Tibial artery (tissue), 4 donors: Measurements from ENCODE around the gene AQP2.

Experiments
- DNase-seq, 2 donors: peaks; one replicate each; pipeline ENCODE4 v3.0.0-alpha.2; 2019
- H3K27ac ChIP-seq, 2 donors: fragments of 200-600 bp; sonication (generic) in 1 of 2; 1 replicate in 1 of 2; 2 replicates in 1 of 2; pipeline ENCODE4 v1.5.1; 2018 to 2019; ENCODE audit warnings: mild to moderate bottlenecking in 1 of 2
- H3K27me3 ChIP-seq, 2 donors: fragments of 200-600 bp; sonication (generic) in 1 of 2; one replicate each; pipeline versions ENCODE4 v1.5.1 to v1.6.0; 2016 to 2019
- H3K36me3 ChIP-seq, 3 donors: fragments of 200-600 bp; sonication (generic) in 2 of 3; one replicate each; pipeline ENCODE4 v1.5.1; 2016 to 2019; ENCODE audit warnings: mild to moderate bottlenecking in 2 of 3
- H3K4me1 ChIP-seq, 4 donors: fragments of 200-600 bp; sonication (generic) in 2 of 4; 1 replicate in 3 of 4; 2 replicates in 1 of 4; pipeline ENCODE4 v1.5.1; 2016 to 2019
- H3K4me3 ChIP-seq, 2 donors: fragments of 200-600 bp; sonication (generic) in 1 of 2; 1 replicate in 1 of 2; 2 replicates in 1 of 2; pipeline ENCODE4 v1.5.1; 2018 to 2019; ENCODE audit warnings: mild to moderate bottlenecking in 2 of 2
- H3K9me3 ChIP-seq, 3 donors: fragments of 200-600 bp; sonication (generic) in 1 of 3; one replicate each; pipeline ENCODE4 v1.5.1; 2016 to 2019
- CTCF ChIP-seq, 2 experiments: fragments of 200-600 bp in 1 of 2; fragments of 450-650 bp in 1 of 2; IDR thresholded peaks; one replicate each; pipeline ENCODE4 v1.5.1; 2017 to 2019; ENCODE audit warnings: antibody characterized with exemption in 2 of 2, mild to moderate bottlenecking in 1 of 2, moderate library complexity in 1 of 2
- intact Hi-C: fragments of 100-400 bp; cut with DNase I; formaldehyde crosslinking; loops from one replicate; pipeline ENCODE4 v1.15.0; 2023; ENCODE audit warnings: low total_unique reads

Gene AQP2

GRCh38 chr12:49952391-49953055 is 2.0 kb downstream of the AQP2 start:
- peak in 1 of 2 donors; percentile 32 for DNase-seq
- no peak overlapping the region for H3K4me3 ChIP-seq
- no peaks in the 10 kb centered on the region for H3K9me3 ChIP-seq
- peaks cover 0 to 53% of the 10 kb centered on the region in 2 donors for H3K27me3 ChIP-seq
- peaks cover 0 to 7% (median 0%) of the 10 kb centered on the region in 4 donors for H3K4me1 ChIP-seq
- intact Hi-C loops: no loop called here
- H3K36me3 ChIP-seq: no peaks in the 10 kb centered on the region
- H3K27ac ChIP-seq: no peak overlapping the region
- no peak for TF ChIP-seq CTCF (IDR thresholded peaks at IDR 0.05)

- DNase-seq: peak in 1 of 2 donors; percentile 48
- H3K4me3 ChIP-seq: no peak overlapping the region
- H3K27ac ChIP-seq: no peak overlapping the region
- H3K36me3 ChIP-seq: no peaks in the 10 kb centered on the region
- intact Hi-C loops: no loop called here
- H3K9me3 ChIP-seq: no peaks in the 10 kb centered on the region
- no peak for TF ChIP-seq CTCF (IDR thresholded peaks at IDR 0.05)
- H3K27me3 ChIP-seq: peaks cover 0 to 59% of the 10 kb centered on the region in 2 donors
- H3K4me1 ChIP-seq: peaks cover 0 to 7% (median 0%) of the 10 kb centered on the region in 4 donors
These were observed 2.6 kb downstream of the AQP2 start for GRCh38 chr12:49953151-49953550.

- Histone ChIP-seq H3K4me1 (peaks cover 0 to 7% (median 0%) of the 10 kb centered on the region in 4 donors), H3K9me3 (no peaks in the 10 kb centered on the region), H3K4me3 (no peak overlapping the region), H3K36me3 (no peaks in the 10 kb centered on the region), H3K27me3 (peaks cover 0 to 70% of the 10 kb centered on the region in 2 donors), H3K27ac (no peak overlapping the region)
- intact Hi-C loops: no loop called here
- TF ChIP-seq CTCF (IDR thresholded peaks at IDR 0.05): no peak
- no peak for DNase-seq
These were observed 3.7 kb downstream of the AQP2 start for GRCh38 chr12:49953961-49954846.

DNA sequence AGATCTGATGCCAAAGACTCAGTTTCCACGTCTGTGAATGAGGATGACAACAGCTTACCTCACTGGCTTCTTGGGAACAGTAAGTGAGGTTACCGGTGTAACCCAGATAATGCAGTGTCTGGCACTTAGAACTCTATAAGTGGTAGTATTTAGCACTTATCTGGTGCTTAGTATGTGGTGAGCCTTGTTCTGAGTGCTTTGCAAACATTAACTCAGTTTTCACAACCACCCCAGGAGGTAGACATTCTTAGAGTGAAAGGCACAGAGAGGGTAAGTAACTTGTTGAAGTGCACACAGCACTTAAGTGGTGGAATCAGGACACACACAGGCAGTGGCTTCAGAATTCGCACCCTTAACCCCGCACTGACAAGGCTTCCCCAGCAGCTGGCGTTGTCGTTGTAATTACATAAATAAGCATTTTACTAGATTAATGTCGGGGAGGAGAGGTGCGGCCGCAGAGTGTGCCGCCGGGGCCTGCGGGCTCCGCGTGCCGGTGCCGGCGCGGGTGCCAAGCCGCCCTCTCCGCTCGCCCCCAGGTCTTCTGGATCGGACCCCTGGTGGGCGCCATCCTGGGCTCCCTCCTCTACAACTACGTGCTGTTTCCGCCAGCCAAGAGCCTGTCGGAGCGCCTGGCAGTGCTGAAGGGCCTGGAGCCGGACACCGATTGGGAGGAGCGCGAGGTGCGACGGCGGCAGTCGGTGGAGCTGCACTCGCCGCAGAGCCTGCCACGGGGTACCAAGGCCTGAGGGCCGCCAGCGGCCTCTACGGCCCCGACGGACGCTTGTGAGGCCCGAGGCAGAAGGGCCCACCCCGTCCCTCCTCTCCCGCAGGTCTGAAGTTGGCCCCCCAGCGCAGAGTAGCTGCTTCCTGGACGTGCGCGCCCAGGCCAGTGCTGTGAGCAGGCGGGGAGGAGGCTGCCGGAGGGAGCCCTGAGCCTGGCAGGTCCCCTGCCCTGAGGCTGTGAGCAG is 4.6 kb downstream of the AQP2 start:
- Histone ChIP-seq H3K36me3 (no peaks in the 10 kb centered on the region), H3K27ac (no peak overlapping the region), H3K4me1 (peaks cover 0 to 15% (median 4%) of the 10 kb centered on the region in 4 donors), H3K4me3 (no peak overlapping the region), H3K9me3 (no peaks in the 10 kb centered on the region), H3K27me3 (peaks cover 0 to 74% of the 10 kb centered on the region in 2 donors)
- intact Hi-C loops: no loop called here
- no peak for DNase-seq
- TF ChIP-seq CTCF (IDR thresholded peaks at IDR 0.05): no peak
